ENCODE measurements around the gene SVOP. TPM values are rescaled to one million over a fixed set of nuclear protein-coding genes. Genes with fewer than 3 reads are reported as not detected.
"Not testable (repeated sequence)": the region's sequence is repeated elsewhere in the genome, so short reads cannot be mapped to it uniquely, and the experiment has no call there.

Gene SVOP
- total and polyA plus RNA-seq, 3 donors from 2014 or later: 0.31 to 0.37 (median 0.31) TPM

- no peak overlapping the region for H3K27ac ChIP-seq
- intact Hi-C loops (cut with DNase I; ENCODE audit: low total_unique reads): no loop called here
- no peaks in the 10 kb centered on the region for H3K36me3 ChIP-seq (ENCODE audit: low read depth, missing control alignments)
- TF ChIP-seq POLR2A (IDR thresholded peaks at IDR 0.05) (no peak), CTCF (IDR thresholded peaks at IDR 0.05) (no peak)
- no peak overlapping the region for H3K4me3 ChIP-seq
- no peaks in the 10 kb centered on the region for H3K27me3 ChIP-seq
- H3K9me3 ChIP-seq: no peaks in the 10 kb centered on the region
- no peak for DNase-seq
- 92 to 94% methylated on average over 3 of the region's 3 CpGs for WGBS, 2 donors
- H3K4me1 ChIP-seq: no peaks in the 10 kb centered on the region
These were observed 43.3 kb upstream of the SVOP start for GRCh38 chr12:109064143-109064542.

GRCh38 chr12:109058773-109059172 is 37.9 kb upstream of the SVOP start:
- WGBS, 2 donors: 95 to 97% methylated on average over 6 of the region's 6 CpGs
- no peak overlapping the region for H3K4me3 ChIP-seq
- peaks cover 4% of the 10 kb centered on the region for H3K4me1 ChIP-seq
- no peaks in the 10 kb centered on the region for H3K36me3 ChIP-seq (ENCODE audit: low read depth, missing control alignments)
- no peaks in the 10 kb centered on the region for H3K27me3 ChIP-seq
- no peaks in the 10 kb centered on the region for H3K9me3 ChIP-seq
- TF ChIP-seq POLR2A (IDR thresholded peaks at IDR 0.05): no peak
- no peak for TF ChIP-seq CTCF (IDR thresholded peaks at IDR 0.05)
- DNase-seq: no peak
- H3K27ac ChIP-seq: no peak overlapping the region
- intact Hi-C loops (cut with DNase I; ENCODE audit: low total_unique reads): no loop called here

GRCh38 chr12:109057376-109057775 is 36.5 kb upstream of the SVOP start:
- Histone ChIP-seq H3K4me1 (peaks cover 6% of the 10 kb centered on the region), H3K9me3 (no peaks in the 10 kb centered on the region), H3K27me3 (no peaks in the 10 kb centered on the region), H3K27ac (peak overlapping the region; percentile 43 to 66), H3K4me3 (no peak overlapping the region), H3K36me3 (ENCODE audit: low read depth, missing control alignments) (no peaks in the 10 kb centered on the region)
- intact Hi-C loops (cut with DNase I; ENCODE audit: low total_unique reads): no loop called here
- no peak for DNase-seq
- 69 to 87% methylated on average over 1 of the region's 1 CpG for WGBS, 2 donors
- no peak for TF ChIP-seq CTCF (IDR thresholded peaks at IDR 0.05)
- TF ChIP-seq POLR2A (IDR thresholded peaks at IDR 0.05): no peak

GRCh38 chr12:109056891-109057290 is 36.0 kb upstream of the SVOP start:
- intact Hi-C loops (cut with DNase I; ENCODE audit: low total_unique reads): no loop called here
- H3K36me3 ChIP-seq (ENCODE audit: low read depth, missing control alignments): no peaks in the 10 kb centered on the region
- no peak for TF ChIP-seq POLR2A (IDR thresholded peaks at IDR 0.05)
- TF ChIP-seq CTCF (IDR thresholded peaks at IDR 0.05): no peak

GRCh38 chr12:109054520-109054919 is 33.7 kb upstream of the SVOP start:
- H3K9me3 ChIP-seq: no peaks in the 10 kb centered on the region
- H3K4me1 ChIP-seq: peaks cover 6% of the 10 kb centered on the region
- intact Hi-C loops (cut with DNase I; ENCODE audit: low total_unique reads): no loop called here
- no peaks in the 10 kb centered on the region for H3K27me3 ChIP-seq
- H3K36me3 ChIP-seq (ENCODE audit: low read depth, missing control alignments): no peaks in the 10 kb centered on the region
- TF ChIP-seq CTCF (IDR thresholded peaks at IDR 0.05) (no peak), POLR2A (IDR thresholded peaks at IDR 0.05) (no peak)
- DNase-seq: no peak
- H3K4me3 ChIP-seq: no peak overlapping the region
- peak overlapping the region in 1 of 2 donors; percentile 88 for H3K27ac ChIP-seq

More at GRCh38 chr12:109056891-109057290, 36.0 kb upstream of the SVOP start:
- 66 to 73% methylated on average over 3 of the region's 3 CpGs for WGBS, 2 donors
- no peak for DNase-seq
- Histone ChIP-seq H3K27me3 (no peaks in the 10 kb centered on the region), H3K4me1 (peaks cover 6% of the 10 kb centered on the region), H3K27ac (peak overlapping the region in 1 of 2 donors; percentile 43), H3K4me3 (no peak overlapping the region), H3K9me3 (no peaks in the 10 kb centered on the region)

- H3K4me3 ChIP-seq; H3K36me3 ChIP-seq (ENCODE audit: low read depth, missing control alignments); H3K4me1 ChIP-seq; intact Hi-C loops (cut with DNase I; ENCODE audit: low total_unique reads); DNase-seq; H3K9me3 ChIP-seq; H3K27me3 ChIP-seq: not testable (repeated sequence)
- H3K27ac ChIP-seq: peak overlapping the region; percentile 82 to 88
- WGBS, 2 donors: 81 to 88% methylated on average over 4 of the region's 4 CpGs
These were observed 33.3 kb upstream of the SVOP start for GRCh38 chr12:109054124-109054513.

Data from testis (tissue), 3 donors.